Measurements from ENCODE around the gene PLCL2. TPM values are rescaled to one million over a fixed set of nuclear protein-coding genes. Genes with fewer than 3 reads are reported as not detected.

PLCL2 gene
- total RNA-seq, 3 donors from 2014 or later (not counting 1 experiment from before 2014, with no cell fraction given), result 71.5 to 94.9 (median 84.7) TPM

- Histone ChIP-seq H3K9me3 (ENCODE audit: control insufficient read depth, insufficient read depth, low read length) (peaks cover 3% of the 10 kb centered on the region), H3K27ac (ENCODE audit: low read length) (no peak overlapping the region), H3K27me3 (ENCODE audit: control insufficient read depth, insufficient read depth, low read length) (no peaks in the 10 kb centered on the region), H3K4me1 (ENCODE audit: control insufficient read depth, insufficient read depth, low read length) (peaks cover 34% of the 10 kb centered on the region), H3K36me3 (ENCODE audit: control insufficient read depth, insufficient read depth, low read length) (no peaks in the 10 kb centered on the region), H3K4me3 (ENCODE audit: low read length) (no peak overlapping the region)
- Mint-ChIP-seq H3K4me3 (no peak overlapping the region), H3K9me3 (no peaks in the 10 kb centered on the region), H3K27me3 (ENCODE audit: low read depth in 2 of 2) (no peaks in the 10 kb centered on the region), H3K27ac (peak overlapping the region; percentile 41 to 85), H3K4me1 (peaks cover 78 to 85% of the 10 kb centered on the region in 2 donors), H3K36me3 (no peaks in the 10 kb centered on the region)
- no peak for TF ChIP-seq CTCF (IDR thresholded peaks at IDR 0.05)
- intact Hi-C loops (cut with micrococcal nuclease), result no loop called here
- no peak for DNase-seq
- 92% methylated on average over 2 of the region's 2 CpGs for WGBS (ENCODE audit: insufficient coverage)
- no peak for ATAC-seq
Observed at GRCh38 chr3:16929311-16929710, 44.6 kb downstream of the PLCL2 start.

- Mint-ChIP-seq H3K4me3 (peak overlapping the region; percentile 75), H3K27ac (peak overlapping the region; percentile 41 to 85), H3K4me1 (peaks cover 94 to 100% of the 10 kb centered on the region in 2 donors), H3K36me3 (no peaks in the 10 kb centered on the region), H3K9me3 (no peaks in the 10 kb centered on the region), H3K27me3 (ENCODE audit: low read depth in 2 of 2) (no peaks in the 10 kb centered on the region)
- Histone ChIP-seq H3K9me3 (ENCODE audit: control insufficient read depth, insufficient read depth, low read length) (no peaks in the 10 kb centered on the region), H3K27me3 (ENCODE audit: control insufficient read depth, insufficient read depth, low read length) (no peaks in the 10 kb centered on the region), H3K4me1 (ENCODE audit: control insufficient read depth, insufficient read depth, low read length) (peaks cover 37% of the 10 kb centered on the region), H3K4me3 (ENCODE audit: low read length) (no peak overlapping the region), H3K27ac (ENCODE audit: low read length) (peak overlapping the region; percentile 6), H3K36me3 (ENCODE audit: control insufficient read depth, insufficient read depth, low read length) (no peaks in the 10 kb centered on the region)
- intact Hi-C loops (cut with micrococcal nuclease), result no loop called here
- TF ChIP-seq CTCF (IDR thresholded peaks at IDR 0.05), result no peak
- ATAC-seq, result peak in 2 of 3 donors; percentile 30 to 48
- no peak for DNase-seq
- 45% methylated on average over 7 of the region's 7 CpGs for WGBS (ENCODE audit: insufficient coverage)
Observed at GRCh38 chr3:16932877-16933276, 48.1 kb downstream of the PLCL2 start.

- WGBS (ENCODE audit: insufficient coverage), result no CpG with 5 or more reads among the region's 1 CpG
- peak overlapping the region; percentile 85 for H3K4me3 Mint-ChIP-seq
- DNase-seq, result no peak
Observed at GRCh38 chr3:16935781-16936180, 51.0 kb downstream of the PLCL2 start.

More at GRCh38 chr3:16935781-16936180, 51.0 kb downstream of the PLCL2 start:
- H3K9me3 Mint-ChIP-seq, result no peaks in the 10 kb centered on the region
- H3K27me3 Mint-ChIP-seq (ENCODE audit: low read depth in 2 of 2), result no peaks in the 10 kb centered on the region
- intact Hi-C loops (cut with micrococcal nuclease), result loop anchor here (5.0 kb wide), 1 partner anchor 33 kb away; no protein-coding TSS in a partner anchor
- H3K27ac Mint-ChIP-seq, result peak overlapping the region; percentile 63 to 80
- Histone ChIP-seq H3K36me3 (ENCODE audit: control insufficient read depth, insufficient read depth, low read length) (no peaks in the 10 kb centered on the region), H3K27ac (ENCODE audit: low read length) (no peak overlapping the region), H3K4me3 (ENCODE audit: low read length) (no peak overlapping the region), H3K4me1 (ENCODE audit: control insufficient read depth, insufficient read depth, low read length) (peaks cover 34% of the 10 kb centered on the region), H3K27me3 (ENCODE audit: control insufficient read depth, insufficient read depth, low read length) (no peaks in the 10 kb centered on the region), H3K9me3 (ENCODE audit: control insufficient read depth, insufficient read depth, low read length) (no peaks in the 10 kb centered on the region)
- H3K4me1 Mint-ChIP-seq, result peaks cover 88 to 96% of the 10 kb centered on the region in 2 donors
- H3K36me3 Mint-ChIP-seq, result no peaks in the 10 kb centered on the region
- TF ChIP-seq CTCF (IDR thresholded peaks at IDR 0.05), result no peak
- no peak for ATAC-seq
